Cerebellar cortex (tissue), 1 donor: Measurements from ENCODE around the gene CUBN.

Source experiments
- DNase-seq: peaks from one replicate; pipeline ENCODE4 v3.0.0-alpha.2; 2015; ENCODE audit warnings: low spot score

The CUBN gene

DNA sequence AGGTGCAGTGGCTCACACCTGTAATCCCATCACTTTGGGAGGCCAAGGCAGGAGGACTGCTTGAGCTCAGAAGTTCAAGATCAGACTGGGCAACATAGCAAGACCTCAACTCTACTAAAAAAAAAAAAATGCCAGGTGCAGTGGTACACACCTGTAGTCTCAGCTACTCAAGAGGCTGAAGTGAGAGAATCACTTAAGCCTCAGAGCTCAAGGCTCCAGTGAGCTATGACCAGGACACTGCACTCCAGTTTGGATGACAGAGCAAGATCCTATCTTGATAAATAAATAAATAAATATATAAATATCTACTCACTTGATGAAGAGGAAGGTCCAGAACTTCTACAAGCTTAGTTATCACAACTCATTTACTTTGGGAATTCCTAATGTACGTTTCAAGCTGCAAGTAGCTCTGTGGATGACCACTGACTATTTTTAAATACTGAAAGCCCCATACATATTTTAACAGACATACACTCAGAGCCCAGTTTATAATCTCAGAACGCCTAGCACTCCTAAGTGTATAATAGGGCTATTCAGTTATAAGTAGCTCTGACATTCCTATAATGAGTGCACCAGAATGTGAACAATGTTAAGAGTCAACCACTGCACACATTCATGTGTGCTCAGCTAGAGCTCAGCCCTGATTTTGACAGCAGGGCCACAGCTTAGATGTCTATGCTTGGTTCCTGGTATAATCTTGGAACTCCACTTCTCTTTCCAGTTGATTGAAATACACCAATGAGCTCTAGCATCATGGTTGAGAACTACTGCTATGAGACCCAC lies 119.1 kb downstream of the CUBN start:
- no peak for DNase-seq

GRCh38 chr10:17009212-17009700 lies 120.4 kb downstream of the CUBN start:
- DNase-seq: no peak

GRCh38 chr10:17007418-17007770 lies 122.2 kb downstream of the CUBN start:
- DNase-seq: no peak

- no peak for DNase-seq
These were observed 122.8 kb downstream of the CUBN start for GRCh38 chr10:17006631-17007417.

DNA sequence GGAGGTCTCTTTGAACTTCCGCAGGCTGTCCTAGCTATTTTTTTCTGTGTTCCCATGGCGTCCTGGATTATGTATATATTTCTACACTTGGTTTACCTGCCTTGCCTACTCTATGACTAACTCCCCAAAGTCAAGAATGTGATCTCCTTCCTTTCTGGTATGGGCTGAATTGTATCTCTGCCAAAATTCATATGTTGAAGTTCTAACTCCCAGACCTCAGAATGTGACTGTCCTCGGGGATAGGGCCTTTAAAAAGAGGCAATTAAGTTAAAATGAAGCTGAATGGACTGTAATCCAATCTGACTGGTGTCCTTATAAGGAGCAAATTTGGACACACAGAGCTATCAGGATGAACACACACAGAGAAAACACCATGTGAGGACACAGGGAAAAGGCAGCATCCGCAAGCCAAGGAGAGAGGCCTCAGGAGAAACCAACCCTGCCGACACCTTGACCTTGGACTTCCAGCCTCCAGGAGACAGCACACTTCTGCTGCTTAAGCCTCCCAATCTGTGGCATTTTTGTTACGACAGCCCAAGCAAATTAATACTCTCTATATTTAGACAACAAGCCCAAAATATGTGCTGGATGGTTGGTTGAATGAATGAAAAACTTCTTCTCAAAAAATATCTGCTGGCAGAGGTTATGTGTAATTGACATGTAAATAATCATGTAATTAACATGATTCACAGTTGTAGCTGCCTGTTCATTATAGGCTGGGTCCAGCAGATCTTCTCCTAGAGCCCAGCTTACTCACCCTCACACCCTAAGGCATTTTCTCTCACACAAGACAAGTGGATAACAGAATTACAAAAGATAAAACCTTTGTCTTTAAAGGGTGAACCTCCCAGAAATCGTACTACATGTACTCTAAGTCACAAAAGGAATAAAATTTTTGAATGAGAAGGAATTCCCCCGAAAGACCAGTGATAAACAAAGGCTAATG lies 123.7 kb downstream of the CUBN start:
- DNase-seq: no peak

- DNase-seq: no peak
These were observed 124.7 kb downstream of the CUBN start for GRCh38 chr10:17004801-17005380.

GRCh38 chr10:17003651-17004286 lies 125.8 kb downstream of the CUBN start:
- no peak for DNase-seq

GRCh38 chr10:17003151-17003550 lies 126.5 kb downstream of the CUBN start:
- no peak for DNase-seq

DNA sequence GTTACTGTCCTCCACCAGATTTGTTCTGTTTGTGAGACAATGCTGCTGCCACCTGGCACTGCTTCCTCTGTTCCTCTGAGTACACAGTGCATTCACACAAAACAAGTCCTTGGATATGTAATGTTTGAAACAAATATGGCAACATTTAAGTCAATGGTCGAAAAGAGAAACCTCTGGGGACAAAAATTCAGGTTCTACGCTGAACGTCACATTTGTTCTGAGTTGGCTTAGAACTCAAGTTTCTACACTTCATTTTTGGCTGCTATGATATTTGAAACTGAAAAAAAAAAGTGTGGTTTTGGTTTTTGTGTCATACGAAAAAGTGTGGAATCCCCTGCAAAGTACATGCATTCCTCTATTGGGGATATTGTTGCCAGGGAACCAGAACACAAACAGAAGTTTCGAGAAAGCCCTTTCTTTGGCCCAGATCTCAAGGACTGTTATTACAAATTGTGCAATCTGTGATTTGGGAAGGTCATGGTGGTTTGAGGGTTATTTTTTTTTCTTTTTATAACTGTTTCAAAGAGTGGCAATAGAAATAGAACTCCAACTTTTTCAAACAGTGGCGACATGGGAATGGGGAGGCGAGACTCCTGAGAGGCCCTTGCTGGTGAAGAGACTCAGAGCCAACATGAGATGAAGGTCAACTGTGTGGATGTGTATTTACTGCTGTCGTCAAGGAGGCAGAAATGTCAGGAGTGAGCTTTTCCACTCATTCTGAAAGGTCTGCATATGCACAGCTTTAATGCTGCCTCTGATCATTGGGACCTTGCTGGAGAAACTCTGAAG lies 127.5 kb downstream of the CUBN start:
- no peak for DNase-seq

DNA sequence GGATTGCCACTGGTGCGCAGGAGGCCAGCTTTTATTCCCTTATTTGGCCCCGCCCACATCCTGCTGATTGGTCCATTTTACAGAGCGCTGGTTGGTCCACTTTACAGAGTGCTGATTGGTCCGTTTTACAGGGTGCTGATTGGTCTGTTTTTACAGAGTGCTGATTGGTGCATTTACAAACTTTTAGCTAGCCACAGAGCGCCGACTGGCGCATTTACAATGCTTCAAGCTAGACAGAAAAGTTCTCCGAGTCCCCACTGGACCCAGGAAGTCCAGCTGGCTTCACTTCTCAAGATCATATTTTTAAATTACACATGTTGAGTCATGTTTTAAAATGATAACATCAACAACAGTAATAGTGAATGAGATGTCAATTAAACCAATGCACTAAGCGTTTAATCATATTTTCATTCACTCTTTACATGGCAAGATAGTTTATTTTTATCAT lies 128.3 kb downstream of the CUBN start:
- no peak for DNase-seq

GRCh38 chr10:16999665-17000451 lies 129.8 kb downstream of the CUBN start:
- DNase-seq: no peak

- DNase-seq: no peak
These were observed 133.1 kb downstream of the CUBN start for GRCh38 chr10:16996530-16996964.

GRCh38 chr10:16995867-16996529 lies 133.6 kb downstream of the CUBN start:
- no peak for DNase-seq

DNA sequence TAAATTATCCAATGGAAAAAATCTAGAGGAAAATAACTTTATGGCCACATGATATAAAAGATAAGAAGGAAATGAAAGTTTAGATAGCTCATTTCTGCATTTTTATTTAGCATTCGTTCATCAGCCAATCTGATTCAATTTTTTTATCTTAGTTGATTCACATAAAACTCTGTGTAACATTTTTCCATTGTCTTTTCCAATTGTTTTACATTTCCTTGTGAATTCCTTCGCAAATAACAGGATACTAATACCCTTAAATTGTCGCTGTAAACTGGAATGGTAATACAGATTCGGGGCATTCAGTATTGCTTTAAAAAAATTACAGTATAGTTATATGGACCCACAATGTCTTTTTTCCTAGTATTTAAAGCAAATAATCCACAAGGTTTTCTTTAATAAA lies 136.4 kb downstream of the CUBN start:
- no peak for DNase-seq

DNA sequence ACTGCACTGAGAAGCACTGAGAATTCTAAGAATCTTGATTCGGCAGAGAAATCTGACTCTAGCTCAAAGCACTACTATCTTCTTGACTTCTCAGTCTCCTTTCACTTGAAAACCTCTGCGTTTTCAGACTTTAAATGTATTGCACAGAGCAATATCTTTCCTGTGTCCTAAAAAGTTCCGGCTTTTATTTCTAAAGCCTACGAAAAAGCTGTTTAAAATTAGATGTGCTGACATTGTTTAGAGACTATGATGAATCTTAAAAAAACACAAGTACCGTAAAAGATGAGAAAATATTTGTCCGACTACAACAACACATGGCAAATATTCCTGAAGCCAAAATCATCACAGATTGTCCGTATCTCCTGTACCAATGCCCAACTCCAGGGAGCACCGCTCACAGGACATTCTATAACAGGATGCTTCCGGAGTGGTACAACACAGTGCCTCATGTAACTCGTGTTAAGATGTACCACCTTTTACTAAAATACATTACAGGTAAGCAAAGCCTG lies 136.9 kb downstream of the CUBN start:
- DNase-seq: no peak

GRCh38 chr10:16991011-16991410 lies 138.6 kb downstream of the CUBN start:
- DNase-seq: no peak

DNA sequence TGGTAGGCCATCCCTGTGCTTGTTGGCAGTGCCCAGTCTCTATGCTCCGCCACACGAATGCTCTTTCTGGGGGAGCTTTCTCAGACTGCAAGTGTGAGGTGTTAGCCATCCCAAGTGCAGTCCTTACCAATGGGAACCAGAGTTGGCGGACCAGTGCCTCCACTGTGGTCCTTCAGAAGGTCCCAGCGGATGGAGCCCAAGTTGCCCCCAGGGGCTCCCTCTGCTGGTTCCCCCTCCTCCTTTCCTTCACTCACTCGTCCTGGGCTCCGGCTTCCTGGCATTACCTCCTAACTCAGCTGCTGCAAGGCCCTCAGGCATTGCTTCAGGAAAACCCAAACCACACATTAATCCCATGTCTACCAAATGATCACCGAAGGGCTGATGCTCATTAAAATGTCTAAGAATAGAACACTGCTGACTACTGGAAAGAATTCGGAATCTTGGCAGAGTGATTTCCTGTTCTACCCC lies 139.8 kb downstream of the CUBN start:
- no peak for DNase-seq

DNA sequence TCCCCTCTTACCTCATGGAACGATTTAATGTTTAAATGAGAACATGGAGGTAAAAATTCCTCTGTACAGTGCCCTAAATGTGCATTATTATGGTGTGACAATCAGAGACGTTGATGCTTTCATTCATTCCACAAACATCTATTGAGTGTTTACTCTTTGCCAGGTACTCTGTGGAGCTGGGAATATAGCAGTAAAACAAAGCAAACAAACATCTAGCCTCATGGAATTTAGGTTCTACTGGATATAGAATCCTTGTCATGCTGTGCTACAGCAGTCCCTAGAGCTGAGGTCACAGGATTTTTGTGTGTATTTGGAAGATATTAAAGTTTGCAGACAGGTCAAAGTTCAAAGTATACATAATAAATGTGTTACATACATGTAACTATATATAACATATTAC lies 140.7 kb downstream of the CUBN start:
- DNase-seq: no peak
